ENCODE measurements around the gene RAPGEF6.

Gene RAPGEF6

DNA sequence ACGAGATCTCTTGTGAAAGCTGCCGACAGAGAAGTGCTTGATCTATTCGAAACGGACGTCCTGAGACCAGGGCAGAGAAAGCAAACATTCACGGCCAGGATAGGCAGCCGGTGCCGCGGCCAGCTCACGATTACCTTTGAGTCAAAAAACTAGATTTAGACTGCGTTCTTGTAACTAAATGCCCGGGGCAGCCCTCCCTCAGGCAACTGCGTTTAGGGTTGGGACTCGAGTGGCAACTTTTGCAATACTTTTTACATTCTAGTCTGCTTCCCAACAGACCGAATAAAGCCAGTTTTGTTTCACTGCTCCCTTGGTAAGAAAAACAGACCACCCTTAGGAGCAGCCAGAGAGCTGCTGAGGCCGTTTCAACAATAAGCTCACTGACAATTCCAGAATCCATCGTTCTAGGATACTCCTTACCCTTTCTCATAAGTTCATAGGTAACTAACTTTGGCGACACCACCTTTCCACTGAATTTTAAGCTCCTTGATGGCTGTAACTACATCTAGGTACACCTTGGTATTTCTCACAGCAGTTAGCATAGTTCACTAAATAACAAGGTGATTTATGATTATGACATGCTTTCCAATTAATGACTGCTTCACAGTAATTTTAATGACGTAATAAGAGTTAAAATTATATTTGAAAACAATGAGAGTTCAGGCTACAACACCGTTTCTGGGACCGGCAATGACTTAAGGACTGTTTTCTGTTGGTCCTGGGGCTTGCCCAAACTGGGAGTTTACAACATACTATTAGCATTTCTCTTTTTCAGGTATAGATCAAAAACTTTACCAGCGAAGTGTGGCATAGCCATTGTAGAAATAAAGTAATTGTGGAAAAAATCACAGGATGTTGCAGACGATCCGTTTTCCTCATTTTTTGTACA lies 899 bp upstream of the RAPGEF6 start:
- DNase-seq (ENCODE audit: low read depth) = no peak
- TF ChIP-seq, protein P1, sequence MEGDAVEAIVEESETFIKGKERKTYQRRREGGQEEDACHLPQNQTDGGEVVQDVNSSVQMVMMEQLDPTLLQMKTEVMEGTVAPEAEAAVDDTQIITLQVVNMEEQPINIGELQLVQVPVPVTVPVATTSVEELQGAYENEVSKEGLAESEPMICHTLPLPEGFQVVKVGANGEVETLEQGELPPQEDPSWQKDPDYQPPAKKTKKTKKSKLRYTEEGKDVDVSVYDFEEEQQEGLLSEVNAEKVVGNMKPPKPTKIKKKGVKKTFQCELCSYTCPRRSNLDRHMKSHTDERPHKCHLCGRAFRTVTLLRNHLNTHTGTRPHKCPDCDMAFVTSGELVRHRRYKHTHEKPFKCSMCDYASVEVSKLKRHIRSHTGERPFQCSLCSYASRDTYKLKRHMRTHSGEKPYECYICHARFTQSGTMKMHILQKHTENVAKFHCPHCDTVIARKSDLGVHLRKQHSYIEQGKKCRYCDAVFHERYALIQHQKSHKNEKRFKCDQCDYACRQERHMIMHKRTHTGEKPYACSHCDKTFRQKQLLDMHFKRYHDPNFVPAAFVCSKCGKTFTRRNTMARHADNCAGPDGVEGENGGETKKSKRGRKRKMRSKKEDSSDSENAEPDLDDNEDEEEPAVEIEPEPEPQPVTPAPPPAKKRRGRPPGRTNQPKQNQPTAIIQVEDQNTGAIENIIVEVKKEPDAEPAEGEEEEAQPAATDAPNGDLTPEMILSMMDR (IDR thresholded peaks at IDR 0.05; ENCODE audit: low read depth, low read length, missing control alignments) = no peak
- in situ Hi-C loops (cut with HindIII; ENCODE audit: low sequenced_read_pairs) = no loop called here
- H3K4me3 ChIP-seq (ENCODE audit: low read depth, low read length) = peak overlapping the region; percentile 97

DNA sequence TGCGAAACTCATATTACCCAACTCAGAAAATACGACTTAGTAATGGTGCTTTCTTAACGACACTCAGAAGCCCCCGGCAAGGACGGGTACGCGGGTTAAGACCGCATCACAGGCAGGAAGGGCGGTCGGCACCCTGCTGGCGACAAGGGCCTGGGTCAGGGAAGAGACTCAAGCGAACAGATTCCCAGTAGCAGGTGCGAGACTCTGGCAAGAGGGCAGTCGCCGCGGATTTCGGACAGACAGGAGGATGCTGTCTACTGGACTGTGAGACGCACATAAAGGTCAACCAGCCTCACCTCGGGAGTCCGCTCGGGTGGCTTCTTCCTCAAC lies 398 bp downstream of the RAPGEF6 start:
- DNase-seq (ENCODE audit: low read depth) = no peak

DNA sequence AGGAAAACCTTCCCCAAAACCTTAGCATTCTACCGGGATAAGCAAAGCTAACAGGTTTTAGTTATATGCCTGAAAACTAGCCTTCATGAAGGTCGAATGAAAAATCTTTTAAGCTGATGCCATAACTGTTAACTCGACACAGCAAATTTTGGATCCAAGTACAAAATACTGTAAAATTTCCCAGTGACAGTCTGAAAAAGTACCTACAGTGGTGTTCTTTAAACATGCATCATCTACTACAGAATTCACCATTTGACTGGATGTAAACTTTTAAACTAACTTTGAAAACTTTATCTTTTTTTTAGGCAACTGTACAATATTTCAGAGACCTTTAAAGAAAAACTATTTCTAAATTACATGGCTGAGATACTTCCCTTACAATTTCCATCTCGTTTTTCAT lies 791 bp downstream of the RAPGEF6 start:
- TF ChIP-seq, protein P1 (IDR thresholded peaks at IDR 0.05; ENCODE audit: low read depth, low read length, missing control alignments) = no peak
- in situ Hi-C loops (cut with HindIII; ENCODE audit: low sequenced_read_pairs) = no loop called here
- peak overlapping the region; percentile 97 for H3K4me3 ChIP-seq (ENCODE audit: low read depth, low read length)
- no peak for DNase-seq (ENCODE audit: low read depth)

More for the DNA sequence above, 398 bp downstream of the RAPGEF6 start:
- in situ Hi-C loops (cut with HindIII; ENCODE audit: low sequenced_read_pairs) = no loop called here
- peak overlapping the region; percentile 97 for H3K4me3 ChIP-seq (ENCODE audit: low read depth, low read length)
- TF ChIP-seq, protein P1 (IDR thresholded peaks at IDR 0.05; ENCODE audit: low read depth, low read length, missing control alignments) = no peak

DNA sequence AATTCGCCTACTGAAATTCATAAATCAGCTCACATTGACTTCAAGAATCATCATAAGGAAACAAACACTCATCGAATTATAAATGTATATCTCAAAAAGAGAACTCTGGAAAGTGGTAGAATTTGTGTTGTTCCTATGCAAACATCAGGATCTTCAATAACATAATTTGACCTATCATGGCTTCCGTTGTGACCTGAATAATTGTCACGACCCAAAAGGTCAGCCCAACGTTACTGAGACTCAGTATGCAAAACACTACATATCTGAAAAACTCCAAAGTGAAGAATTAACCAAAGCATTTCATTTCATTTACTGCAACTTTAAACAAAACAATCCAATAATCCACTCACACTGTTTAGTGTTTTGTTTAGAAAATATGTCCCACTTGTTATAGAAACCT lies 1.2 kb downstream of the RAPGEF6 start:
- in situ Hi-C loops (cut with HindIII; ENCODE audit: low sequenced_read_pairs) = no loop called here
- peak overlapping the region; percentile 97 for H3K4me3 ChIP-seq (ENCODE audit: low read depth, low read length)
- no peak for DNase-seq (ENCODE audit: low read depth)
- TF ChIP-seq, protein P1 (IDR thresholded peaks at IDR 0.05; ENCODE audit: low read depth, low read length, missing control alignments) = no peak

DNA sequence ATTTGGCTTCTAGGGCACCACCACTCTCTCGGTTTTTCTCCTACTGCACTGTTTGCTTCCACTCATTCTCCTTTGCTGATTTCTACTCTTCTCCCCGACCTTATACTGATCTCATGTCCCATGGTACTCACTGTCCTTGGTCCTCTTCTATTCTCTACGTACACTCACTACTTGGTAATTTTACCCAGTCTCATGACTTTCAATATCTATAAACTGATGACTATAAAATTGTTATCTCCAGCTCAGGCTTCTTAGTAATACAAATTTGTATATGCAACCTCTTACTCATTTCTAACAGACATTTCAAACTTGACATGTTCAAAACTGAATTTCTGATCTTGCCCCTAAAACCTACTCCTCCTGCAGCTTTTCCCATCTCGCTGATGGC lies 4.1 kb downstream of the RAPGEF6 start:
- in situ Hi-C loops (cut with HindIII; ENCODE audit: low sequenced_read_pairs) = no loop called here

DNA sequence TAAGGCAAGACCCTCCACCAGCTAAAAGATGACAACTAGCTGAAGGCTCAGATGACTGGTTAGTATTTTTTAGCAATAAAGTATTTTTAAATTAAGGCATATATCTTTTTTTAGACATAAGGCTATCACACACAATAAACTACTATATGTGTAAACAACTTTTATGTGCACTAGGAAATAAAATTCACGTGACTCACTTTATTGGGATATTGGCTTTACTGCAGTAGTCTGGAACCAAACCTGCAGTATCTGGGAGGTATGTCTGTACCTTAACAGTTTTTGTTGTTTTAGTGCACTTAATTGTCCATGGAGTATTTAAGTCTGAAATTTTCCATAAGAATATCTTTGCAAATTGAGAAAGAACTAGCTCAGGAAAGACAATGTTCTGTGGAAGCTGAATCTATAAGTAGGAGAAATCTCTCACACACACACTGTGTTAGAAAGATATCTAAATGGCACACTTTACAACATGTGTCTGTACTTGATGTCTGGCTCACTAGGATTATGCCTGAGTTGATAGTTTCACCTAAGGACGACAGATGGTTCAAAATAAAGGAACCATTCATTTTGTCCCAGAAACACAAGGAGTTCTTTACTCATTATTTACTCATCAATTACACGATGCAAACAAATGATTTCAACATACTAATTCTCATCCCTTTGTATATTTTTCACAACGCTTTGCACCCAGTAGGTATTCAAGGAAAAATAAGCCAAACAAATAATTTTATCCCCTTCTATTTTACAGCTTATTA lies 4.6 kb downstream of the RAPGEF6 start:
- in situ Hi-C loops (cut with HindIII; ENCODE audit: low sequenced_read_pairs) = no loop called here
- TF ChIP-seq, protein P1 (IDR thresholded peaks at IDR 0.05; ENCODE audit: low read depth, low read length, missing control alignments) = no peak
- DNase-seq (ENCODE audit: low read depth) = no peak
- H3K4me3 ChIP-seq (ENCODE audit: low read depth, low read length) = no peak overlapping the region

More for the DNA sequence above, 4.1 kb downstream of the RAPGEF6 start:
- TF ChIP-seq, protein P1 (IDR thresholded peaks at IDR 0.05; ENCODE audit: low read depth, low read length, missing control alignments) = no peak
- no peak overlapping the region for H3K4me3 ChIP-seq (ENCODE audit: low read depth, low read length)
- DNase-seq (ENCODE audit: low read depth) = no peak
